GM18498 (cell line): ENCODE data around the gene NHSL1.

Experiments
- ATAC-seq: cut with Tn5 transposase; IDR thresholded peaks from one replicate; pipeline ENCODE4 v1.9.1; 2021; ENCODE audit warnings: mild to moderate bottlenecking, moderate library complexity; ENCODE audit not compliant: unreplicated experiment

The NHSL1 gene

DNA sequence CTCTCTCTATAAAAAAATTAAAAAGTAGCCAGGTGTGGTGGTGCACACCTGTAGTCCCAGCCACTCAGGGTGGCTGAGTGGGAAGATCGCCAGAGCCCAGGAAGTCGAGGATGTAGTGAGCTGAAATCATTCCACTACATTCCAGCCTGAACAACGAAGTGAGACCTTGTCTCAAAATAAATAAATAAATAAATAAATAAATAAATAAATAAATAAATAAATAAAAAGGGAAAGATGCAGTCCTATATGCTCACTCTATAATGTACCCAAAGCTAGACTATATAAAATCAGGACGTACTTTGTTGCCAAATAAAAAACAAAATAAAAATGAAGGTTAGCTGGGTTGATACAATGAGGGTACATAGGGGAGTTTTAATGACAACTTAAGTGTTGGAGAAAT, 26.1 kb upstream of the NHSL1 start:
- no peak for ATAC-seq

DNA sequence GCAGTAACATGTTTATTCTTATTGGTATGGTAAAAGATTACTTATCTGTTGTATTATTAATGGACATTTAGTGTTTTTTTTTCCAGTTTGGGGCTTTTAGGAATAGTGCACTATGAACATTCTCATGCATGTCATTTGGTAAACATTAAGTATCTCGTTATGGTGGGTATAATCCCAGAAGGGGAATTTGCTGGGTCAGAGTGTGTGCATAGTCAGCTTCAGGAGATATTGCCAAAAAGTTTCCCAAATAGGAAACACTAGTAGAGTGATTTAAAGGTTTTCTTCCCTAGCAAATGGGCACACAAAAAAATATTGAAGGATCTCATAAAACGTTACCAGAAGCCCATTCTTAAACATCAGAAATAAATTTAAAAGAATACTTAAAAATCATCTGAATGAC, 25.2 kb upstream of the NHSL1 start:
- ATAC-seq: no peak

GRCh38 chr6:138523347-138524210, 24.3 kb upstream of the NHSL1 start:
- ATAC-seq: no peak

DNA sequence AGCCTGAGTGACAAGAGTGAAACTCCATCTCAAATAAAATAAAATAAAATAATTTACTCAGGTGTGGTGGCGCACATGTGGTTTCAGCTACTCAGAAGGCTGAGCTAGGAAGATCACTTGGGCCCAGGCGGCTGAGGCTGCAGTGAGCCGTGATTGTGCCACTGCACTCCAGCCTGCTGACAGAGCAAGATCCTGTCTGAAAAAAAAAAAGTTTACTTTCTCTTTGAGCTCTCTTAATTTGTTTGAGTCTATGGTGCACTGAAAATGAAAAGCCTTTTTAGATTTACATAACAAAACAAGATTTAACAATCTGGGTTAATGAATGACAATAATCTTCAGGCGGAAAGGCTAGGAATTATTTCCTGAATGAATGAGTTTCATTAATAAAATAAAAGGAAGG, 23.3 kb upstream of the NHSL1 start:
- no peak for ATAC-seq

GRCh38 chr6:138521790-138522189, 22.5 kb upstream of the NHSL1 start:
- no peak for ATAC-seq

GRCh38 chr6:138520463-138520862, 21.2 kb upstream of the NHSL1 start:
- ATAC-seq: no peak

GRCh38 chr6:138518054-138518453, 18.8 kb upstream of the NHSL1 start:
- peak; percentile 32 for ATAC-seq

- ATAC-seq: peak; percentile 94
Observed at GRCh38 chr6:138517635-138518034, 18.3 kb upstream of the NHSL1 start.

GRCh38 chr6:138515657-138516248, 16.5 kb upstream of the NHSL1 start:
- no peak for ATAC-seq

- no peak for ATAC-seq
Observed at GRCh38 chr6:138514860-138515540, 15.7 kb upstream of the NHSL1 start.

DNA sequence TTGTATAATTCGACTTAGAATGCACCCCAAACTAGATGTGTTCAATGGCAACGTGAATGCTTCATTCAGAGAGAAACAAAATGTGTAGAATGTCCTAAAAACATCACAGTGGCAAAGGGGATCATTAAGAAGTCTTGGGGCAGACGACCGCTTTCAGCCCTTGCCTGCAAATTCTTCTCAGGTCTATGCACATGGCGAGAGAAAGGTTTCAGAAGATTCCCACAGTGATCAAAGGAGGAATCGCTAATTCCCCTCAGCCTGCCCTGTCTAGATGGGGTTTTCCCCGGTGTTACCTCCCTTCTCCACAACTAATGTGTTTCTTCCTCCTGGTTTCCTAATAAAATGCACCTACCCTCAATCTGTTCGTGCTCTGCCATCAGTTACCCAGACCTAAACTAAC, 13.3 kb upstream of the NHSL1 start:
- ATAC-seq: no peak

GRCh38 chr6:138510093-138510492, 10.8 kb upstream of the NHSL1 start:
- no peak for ATAC-seq

DNA sequence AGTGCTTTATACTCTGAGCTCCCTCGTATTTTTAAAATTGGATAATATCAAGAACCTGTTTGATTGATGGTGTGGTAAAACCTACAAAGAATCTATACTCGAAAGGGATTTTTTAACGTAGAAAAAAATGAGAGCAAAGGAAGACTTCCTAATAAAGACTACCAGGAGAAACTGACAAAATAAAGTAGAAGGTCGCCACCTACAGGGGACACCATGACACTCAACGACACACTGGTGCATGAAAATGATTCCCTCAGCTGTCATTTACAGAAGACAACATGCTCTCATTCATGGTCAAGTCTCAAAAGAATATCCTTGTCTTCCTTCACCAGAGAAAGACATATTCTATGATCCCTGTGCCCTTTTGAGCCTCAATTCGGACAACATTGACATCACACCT, 10.1 kb upstream of the NHSL1 start:
- no peak for ATAC-seq

GRCh38 chr6:138508676-138508988, 9.3 kb upstream of the NHSL1 start:
- no peak for ATAC-seq

GRCh38 chr6:138507977-138508675, 8.8 kb upstream of the NHSL1 start:
- no peak for ATAC-seq

DNA sequence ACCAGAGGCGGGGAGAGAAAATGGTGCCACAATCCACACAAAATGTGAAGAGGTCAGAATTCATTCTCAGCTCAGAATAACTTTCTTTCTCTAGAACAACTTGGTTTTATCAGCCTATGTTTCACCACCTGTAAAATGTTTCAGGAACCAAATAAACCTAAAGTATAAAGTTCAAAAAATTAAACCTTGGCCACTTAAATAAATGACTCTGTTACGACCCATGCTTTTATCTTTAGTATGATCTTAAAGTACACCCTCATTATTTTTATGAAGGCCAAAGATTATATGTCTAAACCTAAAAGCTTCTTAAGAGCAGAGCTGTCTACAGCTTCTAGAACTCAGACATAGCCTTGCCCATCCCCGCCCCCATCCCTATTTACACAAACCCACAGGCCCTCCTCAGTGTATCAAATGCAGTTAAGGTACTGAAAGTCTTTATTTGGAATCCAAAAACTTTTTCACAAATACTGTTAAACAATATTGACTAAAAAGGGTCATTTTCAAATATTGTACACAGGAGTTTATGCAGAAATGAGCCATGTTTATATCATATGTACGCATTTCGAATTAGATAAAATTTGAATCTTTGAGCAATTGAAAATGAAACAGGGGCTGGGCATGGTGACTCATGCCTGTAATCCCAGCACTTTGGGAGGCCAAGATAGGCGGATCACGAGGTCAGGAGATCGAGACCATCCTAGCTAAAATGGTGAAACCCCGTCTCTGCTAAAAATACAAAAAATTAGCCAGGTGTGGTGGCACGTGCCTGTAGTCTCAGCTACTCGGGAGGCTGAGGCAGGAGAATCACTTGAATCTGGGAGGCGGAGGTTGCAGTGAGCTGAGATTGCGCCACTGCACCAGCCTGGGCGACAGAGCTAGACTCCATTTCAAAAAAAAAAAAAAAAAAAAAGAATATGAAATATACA, 5.7 kb upstream of the NHSL1 start:
- no peak for ATAC-seq

- no peak for ATAC-seq
Observed at GRCh38 chr6:138503881-138504680, 4.8 kb upstream of the NHSL1 start.

DNA sequence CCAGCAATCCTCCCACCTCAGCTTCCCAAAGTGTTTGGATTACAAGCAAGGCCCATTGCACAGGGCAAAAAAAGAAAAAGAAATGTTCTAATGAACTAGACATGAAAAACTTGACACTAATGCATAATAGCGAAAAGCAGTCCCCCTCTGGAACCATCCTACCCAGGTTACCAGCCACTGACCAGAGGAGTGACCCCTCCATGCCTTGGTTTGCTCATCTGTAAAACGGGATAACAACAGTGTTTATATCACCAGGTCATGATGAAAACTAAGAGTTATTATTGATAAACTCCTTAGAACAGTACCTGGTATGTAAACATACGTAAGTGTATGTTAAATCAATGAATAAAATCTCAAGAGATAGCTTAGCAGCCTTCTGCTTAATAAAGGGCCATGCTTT, 3.3 kb upstream of the NHSL1 start:
- no peak for ATAC-seq

DNA sequence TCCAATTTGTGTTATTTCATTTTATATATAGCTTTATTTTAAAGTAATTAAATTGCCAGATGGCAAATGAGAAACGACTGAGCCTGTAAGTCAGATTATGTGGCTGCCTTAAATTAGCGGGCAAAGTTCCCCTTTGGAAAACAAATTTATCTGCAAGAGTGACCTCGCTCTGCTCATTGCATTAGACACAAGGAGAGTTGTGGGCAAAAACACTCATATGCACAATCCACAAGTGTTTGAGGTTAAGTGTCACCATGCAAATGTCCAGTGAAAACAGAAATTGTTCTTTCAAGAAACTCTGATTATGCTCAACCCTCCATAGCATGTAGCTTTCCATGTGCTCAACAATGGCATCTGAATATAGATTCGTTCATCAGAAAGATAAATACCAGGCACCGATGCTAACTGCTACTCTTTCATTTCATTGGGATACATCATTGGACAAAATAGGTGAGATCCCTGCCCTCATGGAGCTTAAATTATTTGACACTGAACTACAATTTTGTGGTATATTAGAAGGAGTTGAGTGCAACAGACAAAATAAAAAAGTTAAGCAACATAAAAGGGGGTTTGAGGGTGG, 1.7 kb upstream of the NHSL1 start:
- ATAC-seq: no peak
